ENCODE data around the gene MTMR2.
A peak's percentile ranks its signal among the peaks of the same experiment; 100 is the strongest.

MTMR2 gene

DNA sequence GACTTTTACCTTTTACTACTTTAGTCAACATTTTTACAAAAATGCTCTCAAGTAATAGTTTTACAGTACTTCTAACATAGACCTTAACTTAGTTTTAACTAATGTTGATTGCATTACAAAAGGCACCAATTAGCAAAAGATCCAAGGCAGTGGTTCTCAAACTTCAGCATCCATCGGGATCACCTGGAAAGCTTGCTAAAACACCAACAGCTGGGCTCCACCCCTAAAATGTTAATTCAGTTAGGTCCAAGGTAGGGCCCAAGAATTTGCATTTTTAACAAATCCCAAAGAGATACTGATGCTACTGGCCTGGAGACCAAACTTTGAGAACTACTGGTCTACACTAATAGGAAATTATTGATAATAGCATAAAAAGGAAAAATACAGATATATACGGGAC is 5.9 kb downstream of the MTMR2 start:
- no peak for DNase-seq (ENCODE audit: low read depth)

DNA sequence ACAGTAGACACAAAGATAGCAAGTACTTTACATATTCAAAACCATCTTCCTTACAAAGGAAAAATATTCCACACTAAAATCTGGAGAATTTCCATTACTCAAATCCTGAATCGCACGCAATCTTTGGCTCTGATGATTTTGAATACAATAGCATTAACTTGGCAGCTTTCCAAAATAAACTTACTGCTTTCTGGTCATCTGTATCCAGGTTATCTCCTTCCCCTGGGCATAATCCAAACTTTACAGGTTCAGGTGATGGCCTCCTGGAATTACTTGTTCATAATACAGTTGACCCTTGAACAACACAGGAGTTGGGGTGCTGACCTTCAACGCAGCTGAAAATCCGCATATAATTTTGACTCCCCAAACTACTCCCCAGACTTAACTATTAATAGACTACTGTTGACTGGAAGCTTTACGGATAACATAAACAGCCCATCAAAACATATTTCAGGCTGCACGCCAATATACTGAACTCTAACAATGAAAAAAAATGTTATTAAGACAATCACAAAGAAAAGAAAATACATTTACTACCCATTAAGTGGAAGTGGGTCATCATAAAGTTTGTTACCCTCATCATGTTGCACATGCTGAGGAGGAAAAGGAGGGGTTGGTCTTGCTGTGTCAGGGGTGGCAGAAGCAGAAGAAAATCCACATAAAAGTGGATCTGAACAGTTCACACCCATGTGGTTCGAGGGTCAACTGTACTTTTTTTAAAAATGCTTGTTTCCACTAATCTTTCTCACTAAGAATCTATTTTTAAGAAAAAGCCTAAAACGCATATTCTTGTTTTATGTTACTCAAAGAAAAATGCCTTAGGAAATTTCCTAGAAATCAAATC is 6.5 kb downstream of the MTMR2 start:
- no peak for DNase-seq (ENCODE audit: low read depth)

DNA sequence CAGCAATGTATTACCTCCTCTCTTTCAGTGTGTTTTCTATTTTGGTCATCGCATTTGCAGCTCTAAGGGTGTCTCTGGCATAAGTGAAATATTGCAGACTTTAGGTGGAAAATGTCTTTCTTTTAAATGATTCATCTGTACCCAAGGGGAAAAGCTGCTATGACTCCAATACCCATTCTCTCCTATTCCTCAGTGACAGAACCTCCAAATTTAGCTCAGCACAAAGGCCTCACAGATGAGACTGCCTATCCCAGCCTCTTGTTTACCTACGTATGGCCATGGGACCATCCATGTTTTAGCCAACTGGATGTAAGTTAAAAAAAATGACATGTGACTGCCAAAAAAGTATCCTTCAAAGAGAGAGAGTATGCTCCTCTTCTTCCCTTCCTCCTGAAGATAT is 7.9 kb downstream of the MTMR2 start:
- DNase-seq (ENCODE audit: low read depth): no peak

DNA sequence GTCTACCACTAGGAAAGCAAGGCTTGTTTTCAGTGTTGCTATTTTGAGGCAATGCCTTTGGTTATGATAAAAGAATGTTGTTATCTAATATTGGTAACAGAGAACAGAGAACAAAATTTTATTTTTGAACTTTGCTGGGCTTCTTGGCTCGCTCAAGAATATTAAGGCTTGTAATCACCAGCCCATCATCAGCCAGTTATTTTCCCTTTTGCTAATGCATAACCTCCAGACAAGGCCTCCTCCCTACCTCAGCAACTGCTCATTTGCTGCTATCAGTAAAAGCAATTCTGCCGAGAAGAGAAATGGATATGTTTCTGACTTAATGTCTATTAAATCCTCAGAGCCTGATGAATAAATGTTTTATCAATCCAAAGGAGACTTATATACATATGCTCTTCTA is 8.9 kb downstream of the MTMR2 start:
- DNase-seq (ENCODE audit: low read depth): no peak

DNA sequence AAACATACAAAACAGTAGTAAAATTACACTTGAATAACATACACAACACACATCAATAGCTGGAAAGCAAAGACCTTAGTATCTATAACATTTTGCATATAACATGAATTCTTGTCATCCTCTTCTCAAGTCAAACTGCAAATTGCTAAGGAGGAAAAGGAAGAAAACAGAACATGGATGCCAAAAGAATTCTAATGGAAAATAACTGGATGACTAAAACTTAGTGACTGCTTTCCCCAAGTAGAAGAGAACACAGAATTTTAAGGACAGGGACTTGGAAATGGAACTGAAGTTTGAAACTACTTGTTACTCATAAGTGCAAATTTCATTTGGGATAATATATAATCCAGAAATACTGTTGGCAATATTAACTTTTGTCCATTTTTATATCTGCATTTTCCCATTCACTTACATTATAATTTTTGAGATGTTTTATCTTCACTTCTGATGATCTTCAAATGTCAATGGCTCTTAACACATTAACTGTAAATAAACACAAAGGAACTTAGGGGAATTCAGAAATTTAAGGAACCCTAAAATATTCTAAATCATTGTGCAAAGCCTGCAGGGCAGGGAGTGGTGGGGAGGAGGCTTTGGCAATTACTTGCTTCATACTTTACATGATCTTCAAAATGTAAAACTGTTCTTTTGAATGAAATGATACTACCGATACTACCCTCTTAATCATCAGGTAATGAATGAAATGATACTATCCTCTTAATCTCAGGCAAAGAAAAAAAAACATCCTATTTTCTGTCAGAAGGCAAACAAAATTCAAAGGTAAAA is 9.9 kb downstream of the MTMR2 start:
- DNase-seq (ENCODE audit: low read depth): no peak

DNA sequence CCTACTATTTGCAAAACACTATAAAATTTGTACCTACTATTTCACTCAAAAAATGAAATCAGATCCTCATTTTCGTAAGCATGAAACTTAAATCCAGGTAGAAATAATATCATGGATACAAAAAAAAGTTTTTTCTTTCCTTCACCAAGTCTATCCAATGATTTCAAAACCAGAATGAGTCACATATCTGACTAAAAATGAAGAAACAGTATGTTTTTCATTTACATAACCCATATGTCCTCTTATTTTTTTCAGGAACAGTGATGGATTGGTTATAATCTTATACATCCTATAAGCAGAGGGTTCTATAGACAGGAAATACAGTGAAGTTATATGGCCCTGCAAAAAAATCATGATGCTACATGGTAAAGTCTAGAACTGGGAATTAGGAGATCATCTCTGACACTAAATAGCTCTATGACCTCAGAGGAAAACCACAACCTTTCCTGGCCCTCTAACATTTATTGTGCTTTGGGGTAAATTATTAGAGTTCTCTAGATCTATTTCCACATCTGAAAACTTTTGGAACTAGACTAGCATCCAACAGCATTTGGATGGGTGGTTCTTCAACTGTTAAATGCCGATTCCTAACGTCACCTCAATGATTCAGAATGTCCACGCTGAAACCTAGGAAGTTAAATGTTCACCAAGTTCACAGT is 10.9 kb downstream of the MTMR2 start:
- peak; percentile 64 for DNase-seq (ENCODE audit: low read depth)

DNA sequence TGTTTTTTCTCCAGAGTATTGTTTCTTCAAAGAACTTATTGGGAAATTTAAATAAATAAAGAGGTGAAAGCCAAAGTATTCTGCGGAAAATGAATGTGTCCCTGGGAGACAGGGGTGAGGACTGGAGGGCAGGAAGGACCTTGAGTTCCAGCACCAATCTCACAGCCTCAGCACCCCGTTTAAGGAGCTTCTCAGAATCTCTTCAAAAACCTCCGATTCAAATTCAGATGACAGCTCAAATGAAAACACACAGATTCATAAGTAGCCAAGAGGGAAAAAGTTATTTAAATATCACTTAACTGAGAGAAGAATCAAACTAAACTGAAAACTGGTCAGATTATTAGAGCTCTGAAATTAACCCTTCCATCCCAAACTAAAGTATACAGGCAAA is 12.5 kb downstream of the MTMR2 start:
- no peak for DNase-seq (ENCODE audit: low read depth)

DNA sequence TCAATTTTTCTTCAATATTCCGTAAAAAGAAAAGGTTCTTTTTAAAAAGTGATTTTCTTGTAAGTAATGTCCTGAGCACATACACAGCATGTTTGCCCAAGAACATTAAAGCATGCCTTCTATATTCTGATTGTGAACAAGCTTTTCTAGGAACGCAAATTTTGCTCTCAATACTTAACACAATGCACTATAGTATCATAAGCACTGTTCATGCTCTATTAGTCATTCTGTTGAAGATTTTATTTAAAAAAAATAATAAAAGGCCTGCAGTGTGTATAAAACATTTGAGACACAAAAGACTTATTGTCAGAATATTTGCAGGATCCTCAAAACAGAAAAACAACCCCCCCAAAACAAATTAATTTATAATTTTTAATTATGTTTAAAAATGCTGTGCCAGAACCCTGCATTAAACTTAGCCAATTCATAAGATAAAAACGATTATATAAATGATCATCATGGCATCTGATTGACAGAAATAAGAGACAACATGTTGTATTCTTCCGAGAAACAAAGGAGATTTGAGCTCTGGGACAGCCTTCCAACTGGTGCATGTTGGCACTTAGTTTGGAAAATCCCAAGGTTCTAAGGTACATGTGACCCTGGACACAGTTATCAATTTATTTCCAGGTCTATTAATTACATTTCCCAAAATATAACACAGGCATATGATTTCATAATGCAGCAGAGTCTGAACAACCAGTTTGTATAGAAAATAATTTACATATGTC is 13.1 kb downstream of the MTMR2 start:
- no peak for DNase-seq (ENCODE audit: low read depth)

DNA sequence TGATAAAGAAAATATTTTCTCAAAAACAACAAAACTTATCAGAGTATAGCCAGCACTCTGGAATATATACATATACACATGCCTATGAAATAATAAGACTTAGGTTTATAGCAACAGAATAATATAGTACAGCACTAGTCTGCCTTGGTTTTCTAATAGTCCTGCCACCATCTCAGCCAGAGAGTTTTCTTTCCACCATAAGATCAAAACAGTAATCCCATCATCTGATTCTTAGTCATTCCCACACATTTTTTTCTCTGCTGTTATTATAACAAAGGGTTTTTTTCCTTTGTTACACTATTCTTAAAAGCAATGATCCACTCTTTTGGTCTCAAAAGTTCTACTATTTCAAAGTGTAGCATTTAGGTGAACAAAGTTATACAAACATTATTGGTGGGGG is 15.1 kb downstream of the MTMR2 start:
- DNase-seq (ENCODE audit: low read depth): no peak

DNA sequence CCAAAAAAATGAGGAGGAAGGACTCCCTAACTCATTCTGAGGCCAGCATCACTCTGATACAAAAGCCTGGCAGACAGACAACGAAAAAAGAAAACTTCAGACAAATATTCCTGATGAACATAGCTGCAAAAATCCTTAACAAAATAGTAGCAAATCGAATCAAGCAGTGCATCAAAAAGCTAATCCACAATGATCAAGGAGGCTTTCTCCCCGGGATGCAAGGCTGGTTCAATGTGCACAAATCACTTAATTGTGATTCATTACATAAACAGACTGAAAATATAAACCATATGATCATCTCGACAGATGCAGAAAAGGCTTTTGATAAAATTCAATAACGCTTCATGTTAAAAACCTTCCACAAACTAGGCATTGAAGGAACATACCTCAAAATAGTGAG is 16.4 kb downstream of the MTMR2 start:
- DNase-seq (ENCODE audit: low read depth): no peak

DNA sequence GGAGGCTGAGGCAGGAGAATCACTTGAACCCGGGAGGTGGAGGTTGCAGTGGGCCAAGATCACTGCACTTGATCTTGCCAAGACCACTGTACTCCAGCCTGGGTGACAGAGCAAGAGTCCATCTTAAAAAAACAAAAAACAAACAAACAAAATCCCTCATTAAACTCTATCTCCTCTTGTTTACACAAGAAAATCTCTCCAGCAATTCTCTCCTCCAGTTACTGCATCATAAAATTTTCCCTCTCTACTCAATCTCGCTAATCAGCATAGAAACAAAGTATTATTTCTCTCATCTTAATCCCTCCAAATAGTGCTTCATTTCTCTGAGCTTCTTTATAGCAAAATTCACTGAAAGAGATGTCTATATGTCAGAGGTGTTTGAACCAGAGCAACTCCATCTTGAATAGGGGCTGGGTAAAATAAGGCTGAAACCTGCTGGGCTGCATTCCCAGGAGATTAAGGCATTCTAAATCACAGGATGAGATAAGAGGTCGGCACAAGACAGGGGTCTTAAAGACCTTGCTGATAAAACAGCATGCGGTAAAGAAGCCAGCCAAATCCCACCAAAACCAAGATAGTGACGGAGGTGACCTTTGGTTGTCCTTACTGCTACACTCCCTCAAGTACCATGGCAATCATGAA is 19.8 kb downstream of the MTMR2 start:
- no peak for DNase-seq (ENCODE audit: low read depth)

DNA sequence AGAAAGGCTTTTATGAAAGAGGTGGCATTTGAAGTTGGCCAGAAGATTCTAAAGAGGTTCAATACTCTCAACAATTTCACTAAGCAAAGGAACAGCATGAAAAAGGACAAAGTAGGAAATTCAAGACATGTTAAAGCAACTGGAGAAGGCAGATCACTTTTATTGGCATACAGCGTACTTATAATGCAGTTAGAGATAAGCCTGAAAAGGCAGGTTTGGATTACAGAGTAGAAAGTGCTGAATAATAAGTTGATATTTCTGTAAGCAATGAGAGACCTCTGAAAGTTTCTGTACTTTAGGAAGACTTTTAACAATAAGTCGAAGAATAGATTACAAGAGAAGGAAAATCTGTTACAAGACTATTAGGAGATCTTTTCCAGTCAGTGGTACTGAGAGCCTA is 25.1 kb downstream of the MTMR2 start:
- no peak for DNase-seq (ENCODE audit: low read depth)

DNA sequence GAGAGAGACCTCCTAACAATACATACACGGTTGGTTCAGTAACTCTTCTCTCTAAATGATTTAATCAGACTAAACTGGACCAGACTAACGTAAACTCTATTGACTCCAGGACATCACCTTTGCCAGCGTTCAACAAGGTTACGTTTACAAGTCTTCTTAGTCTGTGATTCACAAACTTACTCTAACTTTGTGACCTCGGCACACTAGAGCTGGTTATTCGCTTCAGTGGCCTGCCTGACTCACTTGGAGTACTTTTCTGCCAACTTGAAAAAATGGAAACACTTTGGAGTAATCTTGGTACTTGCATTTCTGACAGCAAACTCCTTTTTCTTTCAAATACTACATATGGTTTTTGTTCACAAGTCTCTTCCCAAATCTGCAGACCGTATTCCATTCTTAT is 26.2 kb downstream of the MTMR2 start:
- DNase-seq (ENCODE audit: low read depth): peak; percentile 27

DNA sequence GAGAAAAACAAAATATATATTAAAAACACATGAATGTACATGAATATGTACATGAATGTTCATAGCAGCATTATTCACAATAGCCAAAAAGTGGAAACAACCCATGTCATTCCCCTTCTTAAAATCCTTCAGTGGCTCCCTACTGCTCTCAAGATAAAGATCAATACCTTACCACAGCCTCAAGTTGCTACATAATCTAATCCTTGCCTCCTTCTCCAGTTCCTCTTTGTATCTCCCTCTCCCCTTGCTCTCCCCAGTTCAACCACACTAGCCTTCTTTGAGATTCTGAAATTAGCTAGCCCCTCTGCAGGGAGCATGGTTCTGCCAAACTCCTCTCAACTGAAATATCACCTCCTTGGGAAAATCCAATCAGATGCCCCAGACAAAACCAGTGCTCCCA is 28.1 kb downstream of the MTMR2 start:
- no peak for DNase-seq (ENCODE audit: low read depth)

DNA sequence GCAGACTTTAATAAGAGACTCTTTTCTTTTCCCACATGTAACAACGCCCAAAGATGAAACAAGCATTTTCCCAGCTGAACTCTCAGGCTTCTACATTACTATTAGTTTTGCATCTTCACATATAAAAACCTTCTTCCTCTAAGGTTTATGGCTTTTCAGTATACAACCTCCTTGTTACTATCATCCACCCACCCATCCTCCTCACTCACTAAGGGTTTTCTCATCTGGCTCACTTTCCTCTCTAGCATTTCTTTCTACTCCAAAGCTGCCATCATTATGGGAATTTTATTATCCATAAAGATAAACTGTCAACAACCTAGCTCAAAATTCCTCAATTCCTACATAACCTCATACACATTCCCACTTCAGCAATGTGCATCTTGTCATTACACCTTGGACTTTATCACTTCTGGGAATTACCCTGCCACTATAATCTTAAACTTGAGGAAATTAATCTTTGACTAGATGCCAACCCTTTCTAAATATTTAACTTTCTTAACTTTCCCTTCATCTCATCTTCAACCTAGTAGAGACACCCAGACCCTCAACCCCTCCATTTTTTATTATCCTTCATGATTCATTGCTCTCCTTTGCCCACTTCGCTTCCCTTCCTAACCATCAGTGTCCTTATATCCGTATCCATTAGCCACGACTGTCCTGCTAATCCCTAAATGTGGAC is 30.9 kb downstream of the MTMR2 start:
- no peak for DNase-seq (ENCODE audit: low read depth)

DNA sequence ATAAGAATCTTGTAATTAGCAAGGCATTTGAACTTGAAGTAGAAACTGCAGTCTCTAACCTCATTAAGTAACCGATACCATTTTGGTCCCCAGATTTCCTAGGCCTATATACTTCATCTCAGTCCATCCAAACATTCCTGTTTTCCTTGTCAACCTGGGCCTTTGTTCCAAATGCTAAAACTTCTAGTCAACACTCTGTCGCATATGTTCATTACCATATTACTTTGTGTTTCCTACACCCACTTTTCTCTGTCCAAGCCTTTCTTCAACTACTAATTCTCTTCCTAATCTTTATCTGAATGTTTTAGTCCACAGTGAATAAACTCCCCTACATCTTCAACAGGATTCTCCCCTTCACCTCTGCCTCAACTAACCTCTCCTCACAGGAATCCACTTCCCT is 31.4 kb downstream of the MTMR2 start:
- DNase-seq (ENCODE audit: low read depth): no peak

DNA sequence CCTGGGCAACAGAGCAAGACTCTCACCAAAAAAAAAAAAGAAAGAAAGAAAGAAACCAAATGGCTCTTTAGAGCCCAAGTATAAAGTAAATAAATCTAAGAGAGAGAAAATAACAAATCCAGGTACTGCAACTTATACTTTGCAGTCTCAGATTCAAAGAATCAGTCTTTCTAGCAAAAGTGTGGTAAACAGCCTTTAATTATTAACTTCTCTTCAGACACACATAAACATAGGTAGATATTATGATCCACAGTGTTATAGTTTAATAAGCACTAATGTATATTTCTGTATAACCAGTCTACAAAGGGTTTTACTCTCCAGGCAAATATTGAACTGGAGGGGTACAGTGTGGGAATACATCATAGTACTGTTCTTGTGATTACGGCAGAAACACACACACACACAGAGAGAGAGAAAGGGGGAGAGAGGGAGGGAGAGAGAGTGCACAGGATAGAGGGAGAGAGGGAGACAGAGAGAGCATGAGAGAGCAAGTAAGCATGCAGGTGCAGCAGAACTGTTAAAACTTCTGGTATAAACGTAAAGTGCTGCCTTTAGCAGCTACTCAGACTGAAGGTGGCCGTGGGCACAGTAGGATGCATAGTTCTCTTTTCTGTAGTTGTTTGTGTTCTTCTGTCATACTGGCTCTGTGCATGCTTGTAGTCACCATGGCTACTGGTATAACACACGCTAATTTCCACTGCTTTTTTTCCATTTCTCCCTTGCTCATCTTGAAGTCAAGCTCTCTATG is 32.3 kb downstream of the MTMR2 start:
- DNase-seq (ENCODE audit: low read depth): peak; percentile 38

DNA sequence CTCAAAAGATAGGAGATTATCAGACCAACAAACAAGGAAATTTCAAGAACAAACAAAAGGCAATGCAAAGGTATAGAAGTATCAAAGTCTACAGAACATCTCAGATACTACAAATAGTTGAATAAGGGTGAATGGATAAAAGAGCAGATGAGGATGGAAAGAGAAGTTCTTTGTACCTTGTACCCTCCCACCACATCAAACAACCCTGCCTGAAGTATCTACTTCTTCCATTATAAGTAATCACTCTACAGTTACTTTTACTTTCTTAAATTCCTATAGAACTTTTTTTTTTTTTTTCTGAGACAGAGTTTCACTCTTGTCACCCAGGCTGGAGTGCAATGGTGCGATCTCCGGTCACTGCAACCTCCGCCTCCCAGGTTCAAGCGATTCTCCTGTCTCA is 35.1 kb downstream of the MTMR2 start:
- no peak for DNase-seq (ENCODE audit: low read depth)

DNA sequence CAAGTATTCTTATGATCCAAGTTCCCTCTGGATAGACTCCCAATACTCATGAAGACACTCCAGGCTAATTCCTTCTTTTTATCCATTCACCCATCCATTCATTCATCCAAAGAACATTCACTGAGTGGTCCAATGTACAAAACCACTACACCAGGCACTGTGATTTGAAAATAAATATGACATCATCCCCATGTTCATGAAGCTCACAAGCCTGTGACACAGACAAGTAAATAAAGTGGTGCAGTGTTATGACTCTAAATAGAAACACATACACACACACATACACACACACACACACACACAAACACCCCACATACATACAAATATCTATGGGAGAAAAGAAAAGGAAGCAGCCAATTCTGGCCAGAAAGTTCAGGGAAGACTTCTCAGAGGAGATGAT is 35.5 kb downstream of the MTMR2 start:
- DNase-seq (ENCODE audit: low read depth): no peak

DNA sequence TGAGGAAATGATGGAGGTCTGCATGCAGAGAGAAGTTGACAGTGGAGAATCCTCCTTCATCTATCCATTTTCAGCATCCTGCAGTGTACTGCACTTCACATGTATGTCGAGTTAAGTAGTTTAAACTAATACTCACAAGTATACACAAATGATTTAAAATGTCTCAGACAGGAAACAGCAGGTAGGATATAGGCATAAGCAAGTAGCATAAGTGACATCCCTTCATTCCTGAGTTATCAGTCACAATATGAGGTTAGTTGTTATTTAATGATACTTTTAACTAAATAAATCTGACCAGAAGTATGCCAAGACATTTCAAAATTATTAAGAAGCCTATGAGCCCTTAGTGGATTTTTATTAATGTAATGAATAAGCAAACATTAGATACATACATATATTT is 37.4 kb downstream of the MTMR2 start:
- DNase-seq (ENCODE audit: low read depth): no peak

DNA sequence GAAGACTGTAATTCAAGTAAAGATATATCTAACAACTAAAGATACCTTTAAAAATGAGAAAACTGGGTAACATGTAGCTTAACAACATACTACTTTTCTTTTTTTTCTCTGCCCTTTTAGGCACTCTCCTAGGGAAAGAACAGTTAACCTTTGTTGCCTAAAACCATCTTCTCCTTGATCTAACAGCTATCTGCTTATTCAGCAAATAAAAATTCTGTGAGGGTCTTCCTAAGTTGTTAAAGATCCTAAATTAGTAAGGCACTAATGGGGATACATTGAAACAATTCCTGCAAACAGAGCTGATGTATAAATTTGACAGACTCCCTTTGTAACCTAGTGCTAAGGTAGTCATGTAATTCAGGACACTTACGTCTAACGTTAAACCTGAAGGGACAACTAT is 39.1 kb downstream of the MTMR2 start:
- no peak for DNase-seq (ENCODE audit: low read depth)

Data from fibroblast of gingiva (primary cell).